OCI-LY1 (cell line): ENCODE measurements around the gene GIT2.

Experiments
- H2AFZ ChIP-seq: fragments of 200-600 bp; sonication (generic), shearing (Covaris generic); 2 replicates; pipeline ENCODE4 v1.6.0; 2014; ENCODE audit warnings: antibody characterized with exemption, mild to moderate bottlenecking, low read length
- H3F3A ChIP-seq: fragments of 200-600 bp; sonication (generic), shearing (Covaris generic); 2 replicates; pipeline ENCODE4 v1.6.0; 2014; ENCODE audit warnings: mild to moderate bottlenecking, antibody characterized with exemption, low read length, moderate library complexity; ENCODE audit not compliant: insufficient read depth
- H3K27ac ChIP-seq: fragments of 200-600 bp; sonication (generic); 2 replicates; pipeline ENCODE4 v1.5.1; 2014; ENCODE audit warnings: low read length, mixed run types, mild to moderate bottlenecking, low read depth; ENCODE audit not compliant: poor library complexity, severe bottlenecking
- H3K27me3 ChIP-seq: fragments of 200-600 bp; sonication (generic); 2 replicates; pipeline ENCODE4 v1.6.0; 2014; ENCODE audit warnings: antibody characterized with exemption, mild to moderate bottlenecking, low read length, moderate library complexity; ENCODE audit not compliant: insufficient read depth
- H3K36me3 ChIP-seq: fragments of 200-600 bp; sonication (generic); 2 replicates; pipeline ENCODE4 v1.6.1; 2014; ENCODE audit warnings: mild to moderate bottlenecking, antibody characterized with exemption, low read length, moderate library complexity, mixed read lengths; ENCODE audit not compliant: insufficient read depth
- H3K4me1 ChIP-seq: fragments of 200-600 bp; sonication (generic); 2 replicates; pipeline ENCODE4 v1.5.1; 2014; ENCODE audit warnings: mild to moderate bottlenecking, low read length, moderate library complexity; ENCODE audit not compliant: insufficient read depth, severe bottlenecking
- H3K4me2 ChIP-seq: fragments of 200-600 bp; sonication (generic), shearing (Covaris generic); 2 replicates; pipeline ENCODE4 v1.6.1; 2014; ENCODE audit warnings: low read length
- H3K4me3 ChIP-seq: fragments of 200-600 bp; sonication (generic); 2 replicates; pipeline ENCODE4 v1.5.1; 2014; ENCODE audit warnings: low read length, low read depth, mild to moderate bottlenecking, mixed read lengths; ENCODE audit not compliant: poor library complexity, severe bottlenecking
- H3K79me2 ChIP-seq: fragments of 200-600 bp; shearing (Covaris generic); 2 replicates; pipeline ENCODE4 v1.6.1; 2016; ENCODE audit warnings: mixed run types, low read length, mixed read lengths; ENCODE audit not compliant: insufficient read depth
- H3K9ac ChIP-seq: fragments of 200-600 bp; sonication (generic), shearing (Covaris generic); 2 replicates; pipeline ENCODE4 v1.6.1; 2014; ENCODE audit warnings: mild to moderate bottlenecking, low read length, mixed read lengths
- H3K9me2 ChIP-seq: fragments of 200-600 bp; sonication (generic), shearing (Covaris generic); 2 replicates; pipeline ENCODE4 v1.6.1; 2014; ENCODE audit warnings: low read depth, mild to moderate bottlenecking, low read length, mixed read lengths
- H3K9me3 ChIP-seq: fragments of 200-600 bp; shearing (Covaris generic); 2 replicates; pipeline ENCODE4 v1.6.1; 2014; ENCODE audit warnings: low read length, mixed read lengths
- H4K20me1 ChIP-seq: fragments of 200-600 bp; sonication (generic), shearing (Covaris generic); 2 replicates; pipeline ENCODE4 v1.6.0; 2016; ENCODE audit warnings: mild to moderate bottlenecking, low read length; ENCODE audit not compliant: insufficient read depth
- EZH2 ChIP-seq: fragments of 200-600 bp; sonication (generic), shearing (Covaris generic); IDR thresholded peaks from 2 replicates; pipeline ENCODE4 v1.8.0; 2017; ENCODE audit warnings: borderline replicate concordance, mixed run types, mild to moderate bottlenecking, antibody characterized with exemption, low read length, moderate library complexity, mixed read lengths
- TF ChIP-seq, protein P1 (sequence below): fragments of 200-600 bp; sonication (generic), shearing (Covaris generic); IDR thresholded peaks from 2 replicates; pipeline ENCODE4 v1.5.1; 2017; ENCODE audit warnings: mild to moderate bottlenecking, antibody characterized with exemption, low read length, moderate library complexity, mixed read lengths

Gene GIT2

GRCh38 chr12:109920261-109920780 lies 75.8 kb downstream of the GIT2 start:
- no peak for TF ChIP-seq EZH2
- TF ChIP-seq, protein P1, sequence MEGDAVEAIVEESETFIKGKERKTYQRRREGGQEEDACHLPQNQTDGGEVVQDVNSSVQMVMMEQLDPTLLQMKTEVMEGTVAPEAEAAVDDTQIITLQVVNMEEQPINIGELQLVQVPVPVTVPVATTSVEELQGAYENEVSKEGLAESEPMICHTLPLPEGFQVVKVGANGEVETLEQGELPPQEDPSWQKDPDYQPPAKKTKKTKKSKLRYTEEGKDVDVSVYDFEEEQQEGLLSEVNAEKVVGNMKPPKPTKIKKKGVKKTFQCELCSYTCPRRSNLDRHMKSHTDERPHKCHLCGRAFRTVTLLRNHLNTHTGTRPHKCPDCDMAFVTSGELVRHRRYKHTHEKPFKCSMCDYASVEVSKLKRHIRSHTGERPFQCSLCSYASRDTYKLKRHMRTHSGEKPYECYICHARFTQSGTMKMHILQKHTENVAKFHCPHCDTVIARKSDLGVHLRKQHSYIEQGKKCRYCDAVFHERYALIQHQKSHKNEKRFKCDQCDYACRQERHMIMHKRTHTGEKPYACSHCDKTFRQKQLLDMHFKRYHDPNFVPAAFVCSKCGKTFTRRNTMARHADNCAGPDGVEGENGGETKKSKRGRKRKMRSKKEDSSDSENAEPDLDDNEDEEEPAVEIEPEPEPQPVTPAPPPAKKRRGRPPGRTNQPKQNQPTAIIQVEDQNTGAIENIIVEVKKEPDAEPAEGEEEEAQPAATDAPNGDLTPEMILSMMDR = no peak
- H3K27me3 ChIP-seq = no peaks in the 10 kb centered on the region
- no peak overlapping the region for H3K27ac ChIP-seq
- H2AFZ ChIP-seq = no peak overlapping the region
- peaks cover 18% of the 10 kb centered on the region for H3K36me3 ChIP-seq
- no peaks in the 10 kb centered on the region for H3F3A ChIP-seq
- no peak overlapping the region for H3K9ac ChIP-seq
- H4K20me1 ChIP-seq = no peaks in the 10 kb centered on the region
- peaks cover 5% of the 10 kb centered on the region for H3K4me1 ChIP-seq
- no peaks in the 10 kb centered on the region for H3K9me2 ChIP-seq
- no peaks in the 10 kb centered on the region for H3K9me3 ChIP-seq
- H3K4me3 ChIP-seq = no peak overlapping the region
- H3K79me2 ChIP-seq = no peaks in the 10 kb centered on the region
- no peak overlapping the region for H3K4me2 ChIP-seq

- Histone ChIP-seq H3K4me2 (no peak overlapping the region), H2AFZ (no peak overlapping the region), H3K4me3 (no peak overlapping the region), H3K36me3 (peaks cover 18% of the 10 kb centered on the region), H3K79me2 (no peaks in the 10 kb centered on the region), H3K27ac (no peak overlapping the region), H3K9me3 (no peaks in the 10 kb centered on the region), H3K9me2 (no peaks in the 10 kb centered on the region), H3K27me3 (no peaks in the 10 kb centered on the region), H3K9ac (no peak overlapping the region), H3F3A (no peaks in the 10 kb centered on the region), H4K20me1 (no peaks in the 10 kb centered on the region), H3K4me1 (peaks cover 5% of the 10 kb centered on the region)
- TF ChIP-seq, protein P1 = no peak
- TF ChIP-seq EZH2 = no peak
Measured at GRCh38 chr12:109919456-109919855, 76.7 kb downstream of the GIT2 start.

DNA sequence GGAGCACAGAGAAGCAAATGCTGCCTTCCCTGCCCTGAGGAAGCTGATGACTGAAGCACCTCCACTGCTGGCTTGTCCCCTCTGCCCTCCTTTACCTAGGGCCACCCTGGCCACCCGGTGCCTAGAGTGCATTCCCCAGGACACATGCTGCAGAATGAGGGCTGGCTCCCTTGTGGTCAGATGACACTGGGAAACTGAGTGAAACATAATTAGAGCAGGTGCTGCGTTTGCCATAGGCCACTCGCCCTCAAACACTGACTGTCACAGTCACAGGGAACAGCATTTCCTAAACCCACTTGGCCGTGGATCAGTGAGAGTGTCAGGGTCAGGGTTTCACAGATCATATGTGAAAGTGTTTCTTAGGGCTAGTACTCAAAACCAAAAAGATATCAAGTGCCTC lies 80.1 kb downstream of the GIT2 start:
- TF ChIP-seq, protein P1 = no peak
- no peak for TF ChIP-seq EZH2
- H3K4me1 ChIP-seq = no peaks in the 10 kb centered on the region
- peaks cover 21% of the 10 kb centered on the region for H3K36me3 ChIP-seq

More for the DNA sequence above, 80.1 kb downstream of the GIT2 start:
- H3F3A ChIP-seq = no peaks in the 10 kb centered on the region
- H3K9ac ChIP-seq = no peak overlapping the region
- no peaks in the 10 kb centered on the region for H3K79me2 ChIP-seq
- H3K27me3 ChIP-seq = no peaks in the 10 kb centered on the region
- H3K4me3 ChIP-seq = no peak overlapping the region
- H3K9me3 ChIP-seq = no peaks in the 10 kb centered on the region
- H3K27ac ChIP-seq = no peak overlapping the region
- H2AFZ ChIP-seq = no peak overlapping the region
- no peak overlapping the region for H3K4me2 ChIP-seq
- no peaks in the 10 kb centered on the region for H4K20me1 ChIP-seq
- H3K9me2 ChIP-seq = no peaks in the 10 kb centered on the region
